Measurements from ENCODE around the gene ADAMTSL1.

The ADAMTSL1 gene

GRCh38 chr9:18504707-18505106 is 30.8 kb downstream of the ADAMTSL1 start:
- DNase-seq, result no peak

GRCh38 chr9:18507151-18507550 is 33.2 kb downstream of the ADAMTSL1 start:
- no peak for DNase-seq

- no peak for DNase-seq
These were observed 42.6 kb downstream of the ADAMTSL1 start for GRCh38 chr9:18516514-18516913.

- no peak for DNase-seq
These were observed 43.0 kb downstream of the ADAMTSL1 start for GRCh38 chr9:18516965-18517364.

- no peak for DNase-seq
These were observed 46.6 kb downstream of the ADAMTSL1 start for GRCh38 chr9:18520416-18521047.

GRCh38 chr9:18526685-18527084 is 52.7 kb downstream of the ADAMTSL1 start:
- DNase-seq, result peak; percentile 60

- no peak for DNase-seq
These were observed 57.4 kb downstream of the ADAMTSL1 start for GRCh38 chr9:18531136-18532065.

- no peak for DNase-seq
These were observed 60.7 kb downstream of the ADAMTSL1 start for GRCh38 chr9:18534611-18535010.

- no peak for DNase-seq
These were observed 62.6 kb downstream of the ADAMTSL1 start for GRCh38 chr9:18536554-18536953.

GRCh38 chr9:18539203-18539693 is 65.3 kb downstream of the ADAMTSL1 start:
- DNase-seq, result no peak

GRCh38 chr9:18542837-18543405 is 69.0 kb downstream of the ADAMTSL1 start:
- no peak for DNase-seq

GRCh38 chr9:18543406-18544192 is 69.6 kb downstream of the ADAMTSL1 start:
- DNase-seq, result no peak

- DNase-seq, result no peak
These were observed 70.5 kb downstream of the ADAMTSL1 start for GRCh38 chr9:18544456-18544855.

- DNase-seq, result no peak
These were observed 71.8 kb downstream of the ADAMTSL1 start for GRCh38 chr9:18545636-18546360.

GRCh38 chr9:18548456-18548855 is 74.5 kb downstream of the ADAMTSL1 start:
- no peak for DNase-seq

GRCh38 chr9:18549772-18550171 is 75.8 kb downstream of the ADAMTSL1 start:
- no peak for DNase-seq

GRCh38 chr9:18550286-18550685 is 76.3 kb downstream of the ADAMTSL1 start:
- DNase-seq, result no peak

GRCh38 chr9:18554244-18554643 is 80.3 kb downstream of the ADAMTSL1 start:
- DNase-seq, result no peak

- DNase-seq, result no peak
These were observed 81.3 kb downstream of the ADAMTSL1 start for GRCh38 chr9:18555105-18555883.

GRCh38 chr9:18564018-18564880 is 90.3 kb downstream of the ADAMTSL1 start:
- no peak for DNase-seq

Measured in eye (tissue), 1 donor.